ENCODE results near the gene CCNI2.
"Not testable (repeated sequence)": the region's sequence is repeated elsewhere in the genome, so short reads cannot be mapped to it uniquely, and the experiment has no call there.

Gene CCNI2

DNA sequence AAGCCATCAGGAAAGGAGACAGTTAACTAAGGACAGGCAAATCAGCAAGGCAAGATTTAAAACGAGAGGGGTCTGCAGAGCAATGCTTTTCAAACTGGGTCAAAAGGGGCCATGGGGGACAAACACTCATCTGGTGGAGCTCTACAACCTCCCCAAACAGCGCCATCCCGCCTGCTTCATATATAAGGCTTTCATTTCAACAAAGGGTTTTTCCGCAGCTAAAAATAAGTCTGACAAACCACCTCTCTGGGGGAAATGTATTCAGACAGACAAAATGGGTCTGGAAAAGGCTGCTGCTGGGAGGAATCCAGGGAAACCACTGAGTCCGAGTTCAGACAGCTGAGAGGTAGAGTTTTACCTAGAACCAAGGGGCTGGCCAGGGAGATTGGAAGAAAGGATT, 38.1 kb downstream of the CCNI2 start:
- no peak for DNase-seq

DNA sequence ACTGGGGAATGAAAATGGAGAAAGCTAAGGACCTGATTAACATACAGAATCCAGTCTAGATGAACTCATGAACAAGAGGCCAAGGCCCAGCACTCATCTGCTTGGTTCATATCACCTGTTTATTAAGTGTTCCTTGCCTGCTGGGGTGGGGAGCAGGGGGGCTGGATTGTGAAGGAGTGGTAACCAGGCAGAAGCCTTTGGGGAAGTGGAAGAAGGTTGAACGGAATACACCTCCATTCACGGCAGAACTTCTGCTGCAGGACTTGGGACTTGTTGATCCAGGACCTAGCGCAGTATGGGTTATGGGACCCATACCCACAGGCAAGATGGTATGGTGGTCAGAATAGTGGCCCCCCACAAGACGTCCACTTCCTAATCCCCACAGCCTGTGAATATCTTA, 38.6 kb downstream of the CCNI2 start:
- no peak for DNase-seq

DNA sequence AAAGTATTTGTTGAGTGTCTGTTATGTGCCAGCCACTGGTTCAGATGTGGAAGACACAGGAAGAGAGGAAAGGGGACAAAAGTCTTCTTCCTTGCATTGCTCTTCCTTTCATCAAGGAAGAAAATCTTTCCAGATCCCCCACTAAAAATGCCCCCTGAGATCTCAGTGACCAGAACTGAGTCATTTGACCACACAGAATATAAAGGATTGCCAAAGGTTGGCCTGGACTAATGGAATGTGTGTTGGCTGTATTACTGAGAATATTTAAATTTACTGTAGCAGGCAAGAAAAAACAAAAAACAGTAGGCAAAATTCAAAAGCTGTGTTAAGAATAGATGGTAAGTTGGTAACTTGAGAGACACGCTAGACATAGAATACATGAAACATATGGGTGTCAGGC, 39.9 kb downstream of the CCNI2 start:
- DNase-seq = no peak

- DNase-seq = no peak
Measured at GRCh38 chr5:132788508-132788907, 41.3 kb downstream of the CCNI2 start.

- DNase-seq = no peak
Measured at GRCh38 chr5:132788990-132789886, 42.0 kb downstream of the CCNI2 start.

DNA sequence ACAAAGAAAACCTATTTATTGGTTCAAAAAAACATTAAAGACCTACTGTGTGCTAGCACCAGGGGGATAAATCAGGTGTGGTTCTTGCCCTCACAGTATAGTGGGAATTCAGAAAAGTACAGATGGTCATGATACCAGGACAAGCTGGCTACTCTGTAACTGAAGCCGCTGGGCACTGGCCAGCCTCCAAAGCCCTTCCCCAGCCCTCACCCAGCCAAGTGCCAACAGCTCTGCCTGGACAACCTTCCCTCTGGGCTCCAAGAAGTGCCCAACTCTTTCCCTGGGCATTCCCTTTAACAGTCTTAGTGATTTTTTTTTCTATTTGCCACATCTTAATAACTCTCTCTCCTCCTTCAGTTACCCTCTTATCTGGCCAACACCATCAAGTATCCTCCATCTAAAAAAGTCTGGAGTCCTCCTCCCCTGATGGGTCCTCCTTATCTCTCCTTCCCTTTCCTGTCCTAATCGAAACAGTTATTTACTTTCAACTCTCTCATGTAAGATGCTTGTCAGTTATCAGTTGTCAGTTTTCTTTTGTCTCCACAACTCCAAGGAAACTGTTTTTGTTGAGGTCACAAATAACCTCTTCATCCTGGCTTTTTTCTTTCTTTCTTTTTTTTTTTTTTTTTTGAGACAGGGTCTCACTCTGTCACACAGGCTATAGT, 43.1 kb downstream of the CCNI2 start:
- DNase-seq = no peak

- no peak for DNase-seq
Measured at GRCh38 chr5:132791026-132791425, 43.8 kb downstream of the CCNI2 start.

- no peak for DNase-seq
Measured at GRCh38 chr5:132797651-132798050, 50.4 kb downstream of the CCNI2 start.

DNA sequence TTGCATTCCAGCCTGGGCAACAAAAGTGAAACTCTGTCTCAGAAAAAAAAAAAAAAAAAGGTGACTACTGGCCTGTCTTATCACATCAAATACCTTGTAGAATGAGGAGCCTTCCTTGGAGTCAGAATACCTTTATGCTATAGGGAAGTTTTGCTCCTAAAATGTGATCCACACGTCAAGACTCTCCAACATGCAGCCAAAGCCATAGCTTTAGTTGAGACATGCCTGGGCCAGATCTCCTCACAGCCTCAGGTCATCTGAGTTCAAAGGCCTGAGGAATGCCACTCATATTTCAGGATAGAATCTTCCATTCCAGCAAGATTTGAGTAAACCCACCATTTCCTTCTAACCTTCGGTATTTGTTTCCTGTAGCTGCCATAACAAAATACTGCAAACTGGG, 52.2 kb downstream of the CCNI2 start:
- DNase-seq = no peak

GRCh38 chr5:132800545-132800944, 53.3 kb downstream of the CCNI2 start:
- DNase-seq = no peak

DNA sequence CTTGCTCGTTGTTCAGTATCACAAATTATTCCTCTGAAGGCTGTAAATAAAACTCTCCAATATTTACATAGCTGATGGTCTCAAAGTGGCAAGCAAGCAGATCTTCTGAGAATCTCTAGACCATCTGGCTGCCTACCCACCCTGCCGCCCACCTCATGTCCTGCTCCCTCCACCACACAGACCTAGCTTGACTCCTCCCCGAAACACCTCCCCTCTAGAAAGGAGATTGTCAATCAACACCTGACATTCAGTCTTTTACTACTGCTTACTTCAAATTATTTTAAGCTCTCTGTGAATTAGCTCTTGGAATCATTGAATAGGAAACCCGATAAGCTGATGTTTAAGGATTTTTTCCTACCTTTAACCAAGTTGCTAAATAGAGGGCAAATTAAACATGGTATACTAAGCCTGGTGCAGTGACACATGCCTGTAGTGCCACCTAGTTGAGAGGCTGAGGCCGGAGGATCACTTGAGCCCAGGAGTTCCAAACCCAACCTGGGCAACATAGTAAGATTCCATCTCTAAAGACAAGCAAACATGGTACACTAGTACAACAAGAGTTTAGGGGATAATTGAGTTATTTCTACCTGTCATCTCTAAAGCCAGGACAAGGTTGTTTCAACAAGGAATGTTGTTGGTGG, 54.9 kb downstream of the CCNI2 start:
- no peak for DNase-seq

DNA sequence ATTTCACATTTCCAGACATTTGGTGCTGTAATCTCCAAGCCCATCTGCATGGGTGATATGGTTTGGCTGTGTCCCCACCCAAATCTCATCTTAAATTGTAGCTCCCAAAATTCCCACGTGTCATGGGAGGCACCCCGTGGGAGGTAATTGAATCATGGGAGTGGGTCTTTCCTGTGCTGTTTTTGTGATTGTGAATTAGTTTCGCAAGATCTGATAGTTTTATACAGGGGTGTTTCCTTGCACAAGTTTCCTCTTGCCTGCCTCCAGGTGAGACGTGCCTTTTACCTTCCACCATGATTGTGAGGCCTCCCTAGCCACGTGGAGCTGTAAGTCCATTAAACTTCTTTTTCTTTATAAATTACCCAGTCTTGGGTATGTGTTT, 55.5 kb downstream of the CCNI2 start:
- DNase-seq = not testable (repeated sequence)
